ENCODE data around the gene MPP3.
A peak's percentile ranks its signal among the peaks of the same experiment; 100 is the strongest.
"Not testable (repeated sequence)": the region's sequence is repeated elsewhere in the genome, so short reads cannot be mapped to it uniquely, and the experiment has no call there.

Gene MPP3

DNA sequence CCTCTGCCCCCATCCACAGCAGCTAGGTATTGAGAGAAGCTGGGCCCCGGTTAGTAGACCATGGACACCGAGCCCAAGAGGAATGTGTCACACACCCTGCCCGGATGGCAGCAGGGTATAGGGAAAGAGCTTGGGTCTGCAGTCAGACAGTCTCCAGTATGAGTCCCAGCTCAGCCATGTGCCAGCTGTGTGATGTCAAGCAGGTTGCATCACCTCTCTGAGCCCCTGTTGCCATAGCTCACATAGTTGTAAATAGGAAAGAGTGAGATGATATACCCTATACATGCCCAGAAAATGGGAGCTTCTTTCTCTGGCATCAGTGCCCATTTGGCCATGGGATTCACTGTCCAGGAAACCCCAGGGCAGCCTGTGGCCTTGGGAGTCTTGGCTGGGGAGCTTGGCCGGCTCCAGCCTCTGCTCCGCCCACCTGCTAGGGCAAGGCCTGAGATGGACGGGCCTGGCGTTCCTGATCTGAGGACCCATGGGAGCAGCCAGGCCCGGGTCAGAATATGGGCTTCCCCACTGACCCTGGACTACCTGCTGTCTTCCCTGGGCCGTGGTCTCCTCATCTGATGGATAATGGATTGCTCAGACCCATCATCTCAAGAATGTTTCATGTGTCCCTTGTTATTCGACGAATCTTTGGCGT, 27.3 kb upstream of the MPP3 start:
- DNase-seq, result no peak

DNA sequence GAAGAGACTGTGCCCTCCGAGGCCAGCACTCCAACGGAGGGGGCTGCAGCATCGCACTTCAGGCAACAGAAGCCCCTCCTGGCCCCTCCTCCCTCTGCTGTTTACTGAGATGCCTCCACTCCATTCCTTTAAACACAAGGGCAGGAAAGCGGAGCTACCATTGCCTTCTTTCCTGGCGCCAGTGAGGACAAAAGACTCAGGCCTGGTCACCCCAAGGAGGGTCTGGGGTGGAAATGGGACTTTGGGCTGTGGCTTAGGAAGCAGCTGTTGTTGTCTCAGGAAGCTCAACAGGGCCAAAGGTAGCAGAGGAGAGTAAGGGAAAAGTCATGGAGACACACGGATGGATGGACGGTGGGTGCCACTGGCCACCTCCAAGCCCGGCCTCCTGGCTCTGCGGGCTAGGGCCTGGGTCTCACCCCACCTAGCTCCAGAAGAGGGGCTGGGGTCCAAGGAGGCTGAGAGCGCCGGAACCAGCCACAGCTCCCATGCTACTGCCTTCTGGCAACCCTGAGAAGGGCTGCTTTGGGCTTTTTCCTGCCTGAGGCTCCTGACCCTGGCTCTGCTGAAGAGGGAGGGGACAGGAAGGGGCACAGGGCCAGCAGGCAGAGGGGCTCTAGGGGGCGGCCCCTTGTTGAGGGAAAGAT, 25.1 kb upstream of the MPP3 start:
- no peak for DNase-seq

DNA sequence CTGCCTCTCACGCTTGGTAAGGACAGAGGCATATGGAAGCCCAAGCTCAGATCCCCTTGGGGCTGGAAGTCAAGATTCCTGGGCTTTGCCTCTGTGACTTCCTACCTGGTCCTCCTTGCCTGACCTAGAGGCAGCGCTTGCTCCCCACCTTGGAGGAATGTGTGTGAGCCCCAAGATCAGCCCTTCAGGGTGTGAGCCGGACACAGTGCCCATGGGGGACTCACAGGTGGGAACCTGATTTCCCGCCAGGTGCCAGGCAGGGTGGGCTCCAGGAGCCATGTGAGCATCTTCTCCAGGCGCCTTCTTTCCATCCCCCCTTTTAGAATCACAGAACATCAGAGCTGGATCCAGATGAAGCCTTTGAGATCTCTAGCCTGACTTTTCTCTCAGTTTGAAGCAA, 24.2 kb upstream of the MPP3 start:
- DNase-seq, result no peak

DNA sequence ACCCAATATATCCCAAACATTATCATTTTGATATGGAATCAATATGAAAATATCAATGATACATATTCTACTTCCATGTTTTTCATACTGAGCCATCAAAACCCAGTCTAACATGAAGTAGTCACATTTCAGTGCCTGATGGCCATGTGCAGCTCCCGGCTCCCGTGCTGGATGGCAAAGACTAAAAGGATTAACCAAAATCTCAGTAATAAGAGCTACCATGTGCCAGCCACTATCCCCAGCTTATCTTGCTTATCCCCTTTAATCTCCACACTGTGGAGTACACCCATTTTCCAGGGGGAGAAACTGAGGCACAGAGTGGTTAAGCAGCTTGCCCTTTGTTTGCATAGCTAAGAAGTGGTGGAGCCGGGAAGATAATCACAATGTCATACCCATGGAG, 23.2 kb upstream of the MPP3 start:
- DNase-seq, result no peak

DNA sequence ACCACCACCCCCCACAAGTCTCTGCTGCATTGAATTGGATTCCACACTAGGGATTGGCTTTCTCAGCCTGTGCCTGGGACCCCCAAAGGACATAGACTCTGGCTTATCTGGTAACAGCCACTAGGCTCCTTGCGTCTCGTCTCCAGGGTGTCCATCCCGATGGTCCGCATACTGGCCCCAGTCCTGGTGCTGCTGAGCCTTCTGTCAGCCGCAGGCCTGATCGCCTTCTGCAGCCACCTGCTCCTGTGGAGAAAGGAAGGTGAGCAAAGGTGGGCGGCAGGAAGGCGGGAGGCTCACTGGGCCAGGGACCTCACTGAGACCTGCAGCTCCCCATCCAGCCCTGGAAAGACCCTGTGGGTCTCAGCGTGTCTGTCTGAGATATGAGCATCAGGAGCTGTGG, 22.1 kb upstream of the MPP3 start:
- DNase-seq, result no peak

DNA sequence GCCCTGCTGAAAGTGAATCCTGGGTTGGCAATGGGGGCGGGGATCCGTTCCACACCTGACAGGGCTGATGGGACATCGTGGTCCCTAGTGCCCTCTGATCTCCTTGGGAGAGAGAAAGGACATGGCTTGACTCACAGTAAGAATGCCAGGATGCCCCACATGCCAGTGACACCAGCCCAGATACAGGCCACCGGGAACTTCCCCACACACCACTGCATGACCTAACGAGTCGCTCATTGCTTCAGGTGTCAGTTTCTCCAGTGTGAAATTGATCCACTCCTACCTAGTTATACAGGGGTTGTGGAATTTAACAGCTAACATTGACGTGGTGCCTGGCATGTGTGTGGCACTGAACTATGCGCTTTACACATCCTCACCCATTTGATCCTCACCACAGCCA, 21.6 kb upstream of the MPP3 start:
- DNase-seq, result no peak

DNA sequence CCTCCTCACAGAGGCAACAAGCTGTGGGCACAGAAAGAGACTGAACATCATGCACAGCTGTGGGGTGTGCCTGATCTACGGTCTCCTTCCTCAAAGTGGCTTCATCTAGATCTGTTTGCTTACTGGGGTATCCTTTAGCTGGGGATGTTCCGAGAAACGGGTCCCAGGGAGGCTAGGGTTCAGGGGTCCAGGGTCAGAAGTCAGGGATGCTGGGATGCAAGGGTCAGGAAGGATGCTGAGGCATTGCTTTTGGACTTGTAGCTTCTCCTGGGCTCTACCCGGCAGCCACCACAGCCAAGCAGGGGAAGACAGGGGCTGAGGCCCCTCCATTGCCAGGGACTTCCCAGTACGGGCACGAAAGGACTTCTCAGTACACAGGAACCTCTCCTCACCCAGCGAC, 20.6 kb upstream of the MPP3 start:
- no peak for DNase-seq

DNA sequence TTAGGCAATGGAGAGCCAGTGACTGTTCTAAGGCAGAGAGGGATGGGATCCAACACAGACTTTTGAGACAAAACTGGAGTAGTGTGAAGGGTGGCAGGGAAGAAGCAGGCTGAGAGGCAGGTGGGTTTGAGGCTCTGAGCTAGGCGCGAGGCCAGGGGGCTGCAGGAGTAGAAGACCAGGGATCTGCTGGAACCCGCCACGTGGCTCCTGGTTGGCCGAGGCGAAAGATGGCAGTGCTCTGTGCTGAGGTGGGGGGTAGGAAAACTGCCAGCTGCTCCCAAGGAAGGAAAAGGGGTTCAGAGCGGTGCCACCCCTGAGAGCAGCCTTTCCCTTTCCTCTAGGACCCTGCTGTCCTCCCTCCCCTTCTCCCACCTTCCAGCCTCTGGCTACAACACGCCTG, 19.6 kb upstream of the MPP3 start:
- no peak for DNase-seq

DNA sequence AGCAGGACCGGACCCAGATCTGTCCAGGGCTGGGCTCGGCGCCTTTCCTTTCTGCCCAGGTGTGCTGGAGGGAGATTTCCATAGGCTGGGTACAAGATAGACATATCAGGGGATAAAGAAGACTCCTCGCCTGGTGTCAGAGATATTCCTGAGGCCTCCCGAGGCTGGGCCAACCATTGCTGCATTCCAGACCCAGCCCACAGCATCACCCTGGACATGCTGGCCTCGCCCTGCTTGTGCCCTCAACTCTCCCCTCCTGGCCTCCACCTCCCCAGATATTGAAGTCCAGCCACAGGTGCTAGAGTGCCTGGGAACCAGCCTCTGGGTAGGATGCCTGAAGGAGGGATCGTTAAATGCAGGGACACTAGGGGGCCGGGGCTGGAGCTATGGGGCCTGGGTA, 16.2 kb upstream of the MPP3 start:
- no peak for DNase-seq

DNA sequence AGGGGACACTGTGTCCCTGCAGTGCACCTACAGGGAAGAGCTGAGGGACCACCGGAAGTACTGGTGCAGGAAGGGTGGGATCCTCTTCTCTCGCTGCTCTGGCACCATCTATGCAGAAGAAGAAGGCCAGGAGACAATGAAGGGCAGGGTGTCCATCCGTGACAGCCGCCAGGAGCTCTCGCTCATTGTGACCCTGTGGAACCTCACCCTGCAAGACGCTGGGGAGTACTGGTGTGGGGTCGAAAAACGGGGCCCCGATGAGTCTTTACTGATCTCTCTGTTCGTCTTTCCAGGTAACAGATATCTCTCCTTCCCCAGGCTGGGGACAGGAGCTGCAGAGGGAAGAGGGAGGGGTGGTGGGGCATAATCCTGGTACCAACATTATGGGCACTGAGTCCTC, 15.7 kb upstream of the MPP3 start:
- no peak for DNase-seq

DNA sequence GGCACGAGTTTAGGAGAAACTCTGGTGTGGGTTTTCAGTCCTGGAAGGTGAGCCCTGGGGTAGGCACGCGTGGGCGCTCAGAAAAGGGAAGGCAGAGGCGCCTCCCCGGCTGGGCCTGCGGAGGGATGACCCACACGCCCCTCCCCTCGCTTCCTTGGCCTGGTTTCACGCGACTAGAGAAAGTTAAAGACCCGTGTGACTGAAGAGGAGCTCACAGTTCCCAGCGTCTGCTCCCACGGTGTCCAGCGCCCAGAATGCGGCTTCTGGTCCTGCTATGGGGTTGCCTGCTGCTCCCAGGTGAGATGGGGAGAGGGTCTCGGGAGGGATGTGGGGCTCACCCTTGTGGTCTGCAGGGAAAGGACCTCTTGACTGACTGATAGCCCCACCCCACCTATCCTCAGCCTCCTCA, 14.0 kb upstream of the MPP3 start, which contains the start of gene CD300LG:
TSS of gene CD300LG (plus strand) at position 214 of the 409 bp plus-strand sequence. CDS start at position 255, 41 bp downstream.
- DNase-seq, result no peak

DNA sequence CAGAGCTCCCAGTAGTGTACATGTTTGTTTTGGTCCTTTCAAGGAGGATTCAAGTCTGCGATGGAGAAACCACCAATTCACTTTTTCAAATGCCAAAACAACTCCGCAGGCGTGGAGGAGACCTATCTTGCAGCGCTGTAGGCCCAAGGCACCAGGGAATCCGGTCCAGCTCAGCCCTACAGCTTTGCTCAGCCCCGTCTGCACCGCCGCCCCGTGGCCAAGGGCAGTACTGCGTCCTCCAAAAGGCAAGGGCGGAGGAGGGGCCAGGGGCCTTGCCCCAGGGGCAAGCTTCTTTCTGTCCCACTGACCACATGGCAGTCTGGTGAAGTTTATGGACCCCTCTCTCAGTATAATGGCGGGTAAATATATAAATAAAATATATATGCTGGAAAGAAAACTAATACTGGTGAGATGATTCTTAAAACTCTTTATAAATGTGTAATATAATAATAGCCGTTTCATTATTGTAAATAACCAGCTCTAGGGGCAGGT, 13.3 kb upstream of the MPP3 start:
- no peak for DNase-seq

DNA sequence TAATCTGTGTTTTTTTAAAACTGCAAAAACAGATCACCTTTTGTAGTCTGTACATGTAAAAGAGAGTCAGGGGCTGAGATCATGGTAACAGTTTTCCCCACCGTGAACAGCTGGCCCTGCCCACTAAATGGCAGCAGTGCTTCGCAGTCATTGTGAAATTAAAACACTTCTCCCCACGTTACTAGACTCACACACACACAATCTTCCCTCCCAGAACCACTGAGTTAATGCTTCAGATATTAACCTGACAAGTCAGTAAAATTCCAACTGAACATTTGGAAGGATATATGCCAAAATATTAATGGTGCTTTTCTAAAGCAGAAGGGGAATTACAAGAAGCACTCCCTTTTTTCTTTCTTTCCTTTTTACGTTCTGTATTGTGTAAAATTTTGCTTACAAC, 12.8 kb upstream of the MPP3 start:
- no peak for DNase-seq

DNA sequence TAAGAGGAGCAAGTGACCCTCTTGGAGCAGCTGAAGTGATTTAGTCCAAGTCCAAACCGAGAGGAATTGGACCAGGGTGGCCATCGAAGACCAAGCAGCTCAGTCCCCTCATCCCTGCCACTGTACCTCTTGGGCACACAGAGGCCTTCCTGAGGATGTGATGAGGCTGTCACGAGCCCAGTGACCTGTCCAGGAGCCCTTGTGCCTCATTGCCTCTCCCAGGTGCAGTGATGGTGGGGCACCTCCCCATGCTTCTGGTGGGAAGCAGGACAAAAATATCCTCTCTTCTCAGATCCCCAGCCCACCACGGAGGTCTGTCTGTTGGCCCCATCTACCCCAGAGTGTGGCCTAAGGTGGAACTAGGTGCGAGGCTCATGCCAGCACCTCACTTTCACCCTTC, 11.3 kb upstream of the MPP3 start:
- DNase-seq, result no peak

DNA sequence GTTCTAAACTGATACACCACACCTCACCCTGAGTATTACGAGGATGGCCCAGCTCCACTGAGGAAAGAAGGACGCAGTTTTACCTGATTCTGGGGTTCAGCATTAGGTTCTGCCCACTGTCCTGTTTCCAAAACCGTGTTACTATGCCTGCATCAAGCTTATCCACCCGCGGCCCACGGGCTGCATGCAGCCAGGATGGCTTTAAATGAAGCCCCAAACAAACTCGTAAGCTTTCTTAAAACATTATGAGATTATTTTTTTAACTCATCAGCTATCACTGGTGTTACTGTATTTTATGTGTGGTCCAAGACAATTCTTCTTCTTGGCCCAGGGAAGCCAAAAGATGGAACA, 10.0 kb upstream of the MPP3 start:
- DNase-seq, result no peak

DNA sequence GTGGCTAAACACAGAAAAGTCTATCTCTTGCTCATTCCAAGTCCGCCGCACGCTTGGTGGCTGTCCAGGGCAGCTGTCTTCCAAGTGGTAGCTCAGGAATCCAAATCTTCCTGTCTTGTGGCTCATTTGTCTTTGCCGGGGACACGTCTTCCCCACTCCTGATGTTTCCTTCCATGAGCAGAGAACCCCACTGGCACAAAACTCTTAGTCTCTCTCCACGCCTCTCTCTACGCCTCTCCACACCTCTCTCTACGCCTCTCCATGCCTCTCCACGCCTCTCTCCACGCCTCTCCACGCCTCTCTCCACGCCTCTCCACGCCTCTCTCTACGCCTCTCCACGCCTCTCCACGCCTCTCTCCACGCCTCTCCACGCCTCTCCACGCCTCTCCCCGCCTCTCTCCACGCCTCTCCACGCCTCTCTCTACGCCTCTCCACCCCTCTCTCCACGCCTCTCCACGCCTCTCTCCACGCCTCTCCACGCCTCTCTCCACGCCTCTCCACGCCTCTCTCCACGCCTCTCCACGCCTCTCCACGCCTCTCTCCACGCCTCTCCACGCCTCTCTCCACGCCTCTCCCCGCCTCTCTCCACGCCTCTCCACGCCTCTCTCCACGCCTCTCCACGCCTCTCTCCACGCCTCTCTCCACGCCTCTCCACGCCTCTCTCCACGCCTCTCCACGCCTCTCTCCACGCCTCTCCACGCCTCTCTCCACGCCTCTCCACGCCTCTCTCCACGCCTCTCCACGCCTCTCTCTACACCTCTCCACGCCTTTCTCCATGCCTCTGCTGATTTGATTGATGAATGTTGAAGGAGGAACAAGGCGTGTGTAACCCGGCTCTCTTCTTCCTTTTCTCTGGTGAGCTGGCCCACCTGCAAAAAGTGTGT, 9.4 kb upstream of the MPP3 start:
- not testable (repeated sequence) for DNase-seq

DNA sequence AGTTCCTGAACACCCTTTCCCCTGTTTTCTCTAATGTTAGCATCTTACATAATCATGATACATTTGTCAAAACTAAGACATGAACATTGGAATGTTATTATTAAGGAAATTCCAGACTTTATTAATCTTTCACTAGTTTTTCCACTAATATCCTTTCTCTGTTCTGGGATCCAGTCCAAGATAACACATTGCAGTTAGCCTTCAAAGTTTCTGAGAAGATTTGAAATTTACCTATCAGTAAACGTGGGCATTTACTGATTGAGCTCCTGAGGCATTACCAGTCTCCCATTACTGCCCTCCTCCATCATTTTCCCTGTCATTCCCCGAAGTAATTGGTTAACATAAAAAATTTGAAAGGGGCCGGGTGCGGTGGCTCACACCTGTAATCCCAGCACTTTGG, 8.3 kb upstream of the MPP3 start:
- no peak for DNase-seq

DNA sequence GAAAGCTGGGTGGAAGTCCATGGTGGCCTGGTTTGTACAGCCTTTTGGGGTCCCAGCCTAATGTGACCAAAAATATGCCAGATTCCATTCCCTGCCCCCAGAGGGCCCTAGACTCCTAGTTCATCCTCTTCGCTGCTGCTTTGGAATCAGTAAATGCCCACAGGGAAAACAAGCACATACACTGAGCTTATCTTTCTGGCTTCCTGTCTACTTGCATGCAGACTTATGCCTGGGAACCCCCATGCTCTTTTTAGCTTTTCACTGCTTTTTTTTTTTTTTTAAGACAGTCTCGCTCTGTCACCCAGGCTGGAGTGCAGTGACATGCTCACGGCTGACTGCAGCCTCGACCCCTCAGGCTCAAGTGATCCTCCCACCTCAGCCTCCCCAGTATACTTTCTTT, 7.9 kb upstream of the MPP3 start:
- no peak for DNase-seq

DNA sequence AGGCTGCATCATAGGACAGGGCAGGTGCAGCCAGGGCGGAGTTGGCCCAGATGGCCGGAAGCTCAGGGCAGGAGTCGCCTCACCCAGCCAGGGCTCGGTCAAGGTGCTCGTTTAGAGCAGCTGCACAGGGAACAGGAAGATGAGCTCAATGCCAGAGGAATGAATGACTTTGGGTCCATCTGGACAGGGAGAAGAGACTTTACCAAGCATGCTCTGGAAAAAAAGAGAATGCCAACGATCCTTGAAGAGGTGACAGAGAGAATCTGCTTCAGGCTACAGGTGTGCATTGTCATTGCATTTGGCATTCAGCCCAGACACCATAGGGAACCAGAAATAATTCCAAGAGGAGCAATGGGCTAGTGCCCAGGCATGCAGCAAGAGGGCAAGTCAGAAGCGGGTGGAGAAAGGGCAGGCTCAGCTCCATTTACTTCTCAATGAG, 6.7 kb upstream of the MPP3 start:
- DNase-seq, result peak; percentile 89

DNA sequence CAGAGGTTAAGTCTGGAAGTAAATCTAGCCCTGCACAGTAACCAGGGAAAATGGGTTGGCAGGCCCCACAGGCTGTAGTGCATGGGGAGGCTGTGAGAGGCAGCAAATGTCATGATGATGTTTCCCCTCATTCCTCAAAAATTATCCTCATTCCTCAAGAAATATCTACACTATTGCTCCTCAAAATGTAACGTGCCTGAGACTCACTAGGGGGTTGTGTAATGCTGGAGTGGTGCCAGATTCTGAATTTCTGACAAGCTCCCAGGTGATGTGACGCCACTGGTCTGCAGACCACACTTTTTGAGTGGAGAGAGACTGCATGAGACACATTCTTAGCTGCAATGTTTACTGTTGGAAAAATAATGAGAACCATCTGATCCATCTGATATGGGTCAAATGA, 1.2 kb upstream of the MPP3 start:
- DNase-seq, result no peak

DNA sequence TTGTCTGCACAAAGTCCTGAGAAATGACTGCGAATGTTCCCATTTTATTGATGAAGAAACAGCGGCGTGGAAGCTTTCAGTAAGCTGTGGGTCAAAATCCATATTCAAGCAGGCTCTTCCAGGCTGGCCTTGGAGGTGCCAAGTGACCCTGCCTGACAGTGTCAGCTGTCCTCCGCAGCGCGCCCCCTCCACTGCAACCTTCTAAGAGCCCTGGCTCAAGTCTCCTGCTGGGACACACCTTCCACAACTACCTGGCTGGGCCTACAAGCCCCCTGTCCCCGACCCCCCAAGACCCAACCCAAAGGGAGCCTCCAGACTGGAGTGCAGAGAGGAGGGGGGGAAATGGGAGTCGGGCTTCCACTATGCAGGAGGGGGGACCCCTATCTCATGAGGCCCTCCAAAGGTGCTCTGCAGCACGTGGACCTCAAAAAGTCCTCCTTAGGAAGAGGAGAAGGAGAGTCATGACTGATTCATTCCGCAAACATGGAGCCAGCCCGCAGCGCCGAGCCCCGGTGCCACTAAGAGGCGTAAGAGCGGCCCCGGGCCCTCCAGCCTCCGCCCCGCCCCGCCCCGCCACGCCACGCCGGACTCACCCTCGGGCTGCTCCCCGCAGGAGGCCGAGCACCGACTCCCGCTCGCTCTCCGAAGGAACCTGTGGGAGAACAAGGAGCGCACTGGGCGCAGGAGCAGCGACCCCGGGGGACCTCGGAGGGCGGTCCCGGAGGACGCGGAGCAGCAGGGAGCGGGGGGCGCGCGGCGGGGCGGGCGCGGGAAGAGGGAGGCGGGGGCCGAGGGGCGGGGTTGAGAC, 574 bp downstream of the MPP3 start:
- DNase-seq, result peak; percentile 52

DNA sequence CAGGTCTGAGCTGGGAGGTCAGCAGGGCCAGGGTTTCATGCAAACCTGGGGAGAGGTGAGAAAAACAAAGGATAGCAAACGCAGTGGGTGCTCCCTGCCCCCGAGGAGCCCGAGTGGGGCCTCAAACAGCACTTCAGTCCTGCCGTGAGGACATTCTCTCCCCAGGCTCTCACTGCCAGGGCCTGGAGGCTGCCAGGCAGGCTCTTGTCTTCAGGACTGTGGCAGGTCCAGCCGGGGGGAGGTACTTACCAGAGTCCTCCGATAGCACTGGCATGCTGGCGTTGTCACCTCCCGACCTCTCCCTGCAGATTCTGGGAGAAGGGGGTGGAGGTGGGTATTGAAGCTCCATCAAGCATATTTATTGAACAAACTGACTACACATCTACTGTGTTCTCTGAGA, 1.3 kb downstream of the MPP3 start:
- no peak for DNase-seq

DNA sequence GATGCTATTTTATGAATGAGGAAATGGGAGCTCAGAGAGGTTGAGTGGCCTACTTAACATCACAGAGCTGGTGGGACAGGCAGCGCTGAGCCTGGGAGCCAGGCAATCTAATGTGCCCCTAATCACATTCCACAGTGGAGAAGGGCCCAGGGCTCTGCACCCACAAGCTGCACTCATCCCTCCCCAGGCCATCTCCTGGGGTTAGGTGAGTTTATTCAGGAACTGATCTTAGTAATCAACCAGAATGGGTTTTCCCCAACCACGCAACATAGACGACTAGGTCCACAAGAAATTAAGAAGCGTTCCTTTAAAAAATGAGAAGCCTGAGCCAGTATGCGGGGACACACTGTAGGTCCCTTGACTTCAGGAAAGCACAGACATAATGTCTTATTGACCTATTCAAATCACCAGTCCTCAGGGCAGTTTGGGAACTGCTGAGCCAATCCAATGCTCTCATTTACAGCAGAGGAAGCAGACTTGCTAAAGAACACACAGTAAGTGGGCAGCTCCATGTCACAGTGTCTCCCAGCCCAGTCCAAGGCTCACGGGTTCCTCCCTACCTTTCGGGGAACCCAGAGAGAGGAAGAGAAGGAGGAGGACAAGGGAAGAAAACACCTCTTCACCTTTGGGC, 2.3 kb downstream of the MPP3 start:
- DNase-seq, result no peak

Data from NCI-H2171 (cell line).